H1 (cell line): Measurements from ENCODE around the gene CALML5. TPM values are rescaled to one million over a fixed set of nuclear protein-coding genes. Genes with fewer than 3 reads are reported as not detected.

Experiments
- CTCF ChIA-PET: fragments of 300-600 bp; sonication (Branson Sonifier 250); formaldehyde crosslinking; loops from one replicate; lab custom pipeline; 2021; ENCODE audit not compliant: partially characterized antibody; lab: Charles Lee
- POLR2A ChIA-PET: fragments of 300-600 bp; sonication (Branson Sonifier 250); formaldehyde crosslinking; loops from one replicate; lab custom pipeline; 2021; ENCODE audit warnings: inconsistent platforms; ENCODE audit not compliant: partially characterized antibody; lab: Charles Lee
- DNase-seq, 2 experiments: peaks; one replicate each; pipeline versions ENCODE4 v3.0.0 to v3.0.0-alpha.2; 2010 to 2022; ENCODE audit warnings: low spot score in 2 of 2, low read depth in 1 of 2, mixed read lengths in 1 of 2
- FAIRE-seq: peaks from 2 replicates; lab custom pipeline; 2011; peaks lifted over from hg19 to GRCh38; lab: Jason Lieb, UNC
- H2AFZ ChIP-seq: 2 replicates; pipeline ENCODE4 v1.8.1; 2012; ENCODE audit warnings: low read length, inconsistent platforms
- H2AK5ac ChIP-seq: 2 replicates; pipeline ENCODE4 v1.6.1; 2013; ENCODE audit warnings: low read depth, low read length
- H2BK120ac ChIP-seq: replicated peaks from 2 replicates; pipeline ENCODE3; 2013; ENCODE audit warnings: low read depth, low read length, inconsistent platforms
- H2BK12ac ChIP-seq: 2 replicates; pipeline ENCODE4 v1.6.1; 2013; ENCODE audit warnings: low read depth, low read length
- H2BK15ac ChIP-seq: 2 replicates; pipeline ENCODE4 v1.6.1; 2013; ENCODE audit warnings: low read length
- H2BK20ac ChIP-seq: 2 replicates; pipeline ENCODE4 v1.6.1; 2013; ENCODE audit warnings: low read length
- H2BK5ac ChIP-seq: 2 replicates; pipeline ENCODE4 v1.6.1; 2013; ENCODE audit warnings: low read depth, low read length
- H3K14ac ChIP-seq: 2 replicates; pipeline ENCODE4 v1.6.1; 2013; ENCODE audit warnings: inconsistent platforms; ENCODE audit not compliant: insufficient read length
- H3K18ac ChIP-seq: 2 replicates; pipeline ENCODE4 v1.6.1; 2013; ENCODE audit warnings: low read length; ENCODE audit errors: extremely low read depth
- H3K23ac ChIP-seq: 2 replicates; pipeline ENCODE4 v1.6.1; 2013; ENCODE audit warnings: inconsistent platforms; ENCODE audit not compliant: insufficient read length
- H3K23me2 ChIP-seq: 2 replicates; pipeline ENCODE4 v1.6.1; 2013; ENCODE audit warnings: low read depth, low read length
- H3K27ac ChIP-seq: 2 replicates; pipeline ENCODE4 v1.6.1; 2011; ENCODE audit warnings: low read depth, low read length, inconsistent platforms
- H3K27me3 ChIP-seq, 4 experiments: replicated peaks in 1 of 4; 1 replicate in 1 of 4; 2 replicates in 3 of 4; pipeline versions ENCODE4 v1.6.1 to v1.8.1; 2011 to 2013; ENCODE audit warnings: low read length in 3 of 4, mild to moderate bottlenecking in 3 of 4, inconsistent platforms in 2 of 4, mixed read lengths in 2 of 4, moderate library complexity in 1 of 4; ENCODE audit not compliant: control insufficient read depth in 3 of 4, insufficient read depth in 3 of 4; ENCODE audit errors: extremely low read depth in 1 of 4
- H3K36me3 ChIP-seq, 4 experiments: 2 replicates each; pipeline versions ENCODE4 v1.6.1 to v1.8.1; 2011 to 2013; ENCODE audit warnings: mild to moderate bottlenecking in 4 of 4, low read length in 3 of 4, moderate library complexity in 2 of 4, control low read depth in 1 of 4, inconsistent platforms in 1 of 4; ENCODE audit not compliant: insufficient read depth in 4 of 4, control insufficient read depth in 2 of 4
- H3K4ac ChIP-seq: replicated peaks from 2 replicates; pipeline ENCODE3; 2013; ENCODE audit warnings: low read length, low read depth, mixed read lengths, inconsistent platforms; ENCODE audit not compliant: insufficient read length
- H3K4me1 ChIP-seq, 4 experiments: replicated peaks in 1 of 4; 1 replicate in 1 of 4; 2 replicates in 3 of 4; pipeline versions ENCODE4 v1.6.1 to v1.8.1; 2011 to 2013; ENCODE audit warnings: low read length in 3 of 4, inconsistent platforms in 2 of 4, mixed read lengths in 1 of 4; ENCODE audit not compliant: insufficient read depth in 4 of 4, control insufficient read depth in 3 of 4
- H3K4me2 ChIP-seq, 2 experiments: 2 replicates each; pipeline versions ENCODE4 v1.6.1 to v1.8.1; 2011 to 2013; ENCODE audit warnings: low read depth in 2 of 2, low read length in 2 of 2, control low read depth in 1 of 2, inconsistent platforms in 1 of 2, mild to moderate bottlenecking in 1 of 2; ENCODE audit not compliant: insufficient read depth in 1 of 2
- H3K4me3 ChIP-seq, 4 experiments: fragments of 200-600, 300-600 bp in 1 of 4; sonication (generic), shearing (Covaris generic), sonication (Bioruptor Twin) in 1 of 4; 2 replicates each; pipeline versions ENCODE4 v1.5.1 to v1.8.1; 2011 to 2016; ENCODE audit warnings: low read length in 4 of 4, low read depth in 3 of 4, control low read depth in 2 of 4, inconsistent platforms in 2 of 4, mild to moderate bottlenecking in 2 of 4, mixed read lengths in 1 of 4, moderate library complexity in 1 of 4; ENCODE audit not compliant: insufficient read depth in 2 of 4; ENCODE audit errors: extremely low read depth in 1 of 4
- H3K56ac ChIP-seq: replicated peaks from 2 replicates; pipeline ENCODE3; 2013; ENCODE audit warnings: low read depth, mild to moderate bottlenecking, mixed read lengths, low read length, inconsistent platforms; ENCODE audit not compliant: insufficient read length
- H3K79me1 ChIP-seq: 2 replicates; pipeline ENCODE4 v1.6.1; 2013; ENCODE audit warnings: low read depth, low read length, control low read depth
- H3K79me2 ChIP-seq, 2 experiments: 2 replicates each; pipeline versions ENCODE4 v1.6.1 to v1.8.1; 2012 to 2013; ENCODE audit warnings: low read length in 2 of 2, mild to moderate bottlenecking in 2 of 2, inconsistent platforms in 1 of 2; ENCODE audit not compliant: insufficient read depth in 2 of 2, control insufficient read depth in 1 of 2
- H3K9ac ChIP-seq, 4 experiments: replicated peaks in 1 of 4; 1 replicate in 1 of 4; 2 replicates in 3 of 4; pipeline versions ENCODE4 v1.6.1 to v1.8.1; 2011 to 2013; ENCODE audit warnings: low read depth in 3 of 4, low read length in 3 of 4, control low read depth in 2 of 4, mild to moderate bottlenecking in 2 of 4, moderate library complexity in 2 of 4, inconsistent platforms in 1 of 4; ENCODE audit errors: extremely low read depth in 1 of 4
- H3K9me3 ChIP-seq, 2 experiments: 2 replicates each; pipeline versions ENCODE4 v1.6.1 to v1.8.1; 2012 to 2013; ENCODE audit warnings: mild to moderate bottlenecking in 2 of 2, moderate library complexity in 2 of 2, control low read depth in 1 of 2, inconsistent platforms in 1 of 2, low read depth in 1 of 2, low read length in 1 of 2, mixed read lengths in 1 of 2; ENCODE audit not compliant: insufficient read depth in 2 of 2
- H4K20me1 ChIP-seq, 2 experiments: replicated peaks in 1 of 2; 2 replicates each; pipeline versions ENCODE3 to v1.8.1; 2011 to 2013; ENCODE audit warnings: inconsistent platforms in 2 of 2, low read length in 2 of 2, mild to moderate bottlenecking in 1 of 2; ENCODE audit not compliant: insufficient read depth in 2 of 2, control insufficient read depth in 1 of 2
- H4K5ac ChIP-seq: 2 replicates; pipeline ENCODE4 v1.6.1; 2013; ENCODE audit warnings: low read length, low read depth, mixed read lengths, inconsistent platforms; ENCODE audit not compliant: insufficient read length
- H4K8ac ChIP-seq: 2 replicates; pipeline ENCODE4 v1.8.0; 2013; ENCODE audit warnings: mild to moderate bottlenecking, moderate library complexity, low read length, inconsistent platforms; ENCODE audit not compliant: insufficient read depth; ENCODE audit errors: extremely low read depth
- H4K91ac ChIP-seq: replicated peaks from 2 replicates; pipeline ENCODE3; 2013; ENCODE audit warnings: low read length, mixed read lengths, inconsistent platforms; ENCODE audit not compliant: insufficient read length
- BACH1 ChIP-seq: IDR thresholded peaks from 2 replicates; pipeline ENCODE4 v1.6.1; 2012; ENCODE audit warnings: low read length, improper control_type of control experiment
- BRCA1 ChIP-seq: IDR thresholded peaks from 2 replicates; pipeline ENCODE4 v1.6.1; 2012; ENCODE audit warnings: low read depth, low read length, improper control_type of control experiment
- CBX5 ChIP-seq: fragments of 300-800, 300-1000 bp; sonication (generic); IDR thresholded peaks from 2 replicates; pipeline ENCODE4 v1.7.1; 2016; ENCODE audit warnings: antibody characterized with exemption, low read length, low read depth
- SUZ12 ChIP-seq: fragments of 200-600 bp; sonication (generic); IDR thresholded peaks from 2 replicates; pipeline ENCODE4 v1.6.1; 2012; ENCODE audit warnings: mild to moderate bottlenecking, inconsistent platforms, low read length, moderate library complexity, mixed read lengths
- TEAD4 ChIP-seq: IDR thresholded peaks from 2 replicates; pipeline ENCODE4 v1.6.1; 2012; ENCODE audit warnings: low read depth, low read length, inconsistent platforms, mixed read lengths
- WGBS, 2 experiments: shearing (Covaris generic) in 1 of 2; methylation state at CpG; one replicate each; pipeline versions ENCODE4 v1.1.6 to v1.1.7; 2013 to 2015; ENCODE audit warnings: low lambda C conversion rate in 2 of 2, mixed read lengths in 2 of 2, inconsistent platforms in 1 of 2, low coverage in 1 of 2, missing lambda C conversion rate in 1 of 2; ENCODE audit not compliant: insufficient replicate concordance in 2 of 2, insufficient coverage in 1 of 2, insufficient read length in 1 of 2; ENCODE audit errors: extremely low coverage in 1 of 2, missing lambda C conversion rate in 1 of 2; 5-methylcytosine and 5-hydroxymethylcytosine counted together
- polyA plus RNA-seq, 7 experiments: library from polyadenylated mRNA; depleted of rRNA in 3 of 7; stranded (reverse) in 5 of 7; unstranded in 2 of 7; fragments of >200 nt in 5 of 7; fragments of 200-250 nt in 2 of 7; gene quantifications; 1 replicate in 5 of 7; 2 replicates in 1 of 7; 4 replicates in 1 of 7; pipeline versions ENCODE4 v1.2.1 to v1.2.3, GENCODE V29; 2011 to 2013; ENCODE audit warnings: missing spikeins in 2 of 7, mixed read lengths in 2 of 7
- total RNA-seq: library from RNA; stranded (reverse); fragmentation: NEBNext Ultra II Directional; extraction: Animal tissue kit (Norgen Biotek cat#: 25700); gene quantifications from 2 replicates; pipeline ENCODE4 v1.2.1, GENCODE V29; 2021

Gene CALML5
- total and polyA plus RNA-seq, 2 of the 8 experiments (the other 6 are each of a cell fraction or from before 2014, with no cell fraction given), result not detected

- WGBS, 2 experiments, result 88% methylated on average over 11 of the region's 11 CpGs; no CpG with 5 or more reads in 1 of the 2 experiments
- TF ChIP-seq BACH1 (no peak), BRCA1 (no peak), TEAD4 (no peak), SUZ12 (no peak), CBX5 (no peak)
- no peak overlapping the region for H3K4me3 ChIP-seq
- H2AFZ ChIP-seq, result no peak overlapping the region
- H2BK120ac ChIP-seq, result no peak overlapping the region
- no peak overlapping the region for H2BK5ac ChIP-seq
- no peak overlapping the region for H2BK20ac ChIP-seq
- no peak overlapping the region for H3K4me2 ChIP-seq
- no peak overlapping the region for H3K14ac ChIP-seq
- H4K8ac ChIP-seq, result no peak overlapping the region
- no peak overlapping the region for H3K23ac ChIP-seq
- CTCF ChIA-PET, result interaction anchor here (1.1 to 2.2 kb wide), 4 partner anchors 10 to 99 kb away, joined by 3 to 7 read pairs (median 4); no protein-coding TSS in a partner anchor
- H2BK15ac ChIP-seq, result no peak overlapping the region
- no peaks in the 10 kb centered on the region for H3K27me3 ChIP-seq
- FAIRE-seq, result no peak
- H3K79me1 ChIP-seq, result no peaks in the 10 kb centered on the region
- H3K4ac ChIP-seq, result no peak overlapping the region
- H3K4me1 ChIP-seq, result peaks cover 0 to 5% (median 0%) of the 10 kb centered on the region in 4 experiments; a peak in 1 of 7 replicates
- H4K91ac ChIP-seq, result no peak overlapping the region
- H3K79me2 ChIP-seq, result no peaks in the 10 kb centered on the region
- H3K36me3 ChIP-seq, result no peaks in the 10 kb centered on the region
- POLR2A ChIA-PET, result interaction anchor here (1.2 kb wide), 1 partner anchor 63 kb away, joined by 3 read pairs; no protein-coding TSS in a partner anchor
- H4K20me1 ChIP-seq, result no peaks in the 10 kb centered on the region
- no peak overlapping the region for H3K56ac ChIP-seq
- H3K18ac ChIP-seq, result no peak overlapping the region
- H2AK5ac ChIP-seq, result no peak overlapping the region
- no peaks in the 10 kb centered on the region for H3K9me3 ChIP-seq
- no peaks in the 10 kb centered on the region; the same call in 1 of the 2 replicates for H3K23me2 ChIP-seq
- no peak overlapping the region for H2BK12ac ChIP-seq
- H3K27ac ChIP-seq, result no peak overlapping the region
- H3K9ac ChIP-seq, result no peak overlapping the region
- no peak overlapping the region for H4K5ac ChIP-seq
- no peak for DNase-seq
Measured at GRCh38 chr10:5523796-5524574, 24.6 kb upstream of the CALML5 start.
